Right ventricle myocardium inferior (tissue), 1 donor: ENCODE measurements around the gene SHROOM4. TPM values are rescaled to one million over a fixed set of nuclear protein-coding genes. Genes with fewer than 3 reads are reported as not detected.

Experiments
- ATAC-seq: fragments of 200-7000 bp; cut with Tn5 transposase; one replicate; pipeline ENCODE4 v1.9.1; 2020; ENCODE audit warnings: mild to moderate bottlenecking, moderate library complexity
- DNase-seq: peaks from one replicate; pipeline ENCODE4 v3.0.0; 2021; ENCODE audit errors: missing footprints
- intact Hi-C: fragments of 100-400 bp; cut with DNase I; formaldehyde crosslinking; loops from one replicate; pipeline ENCODE4 v1.11.0; 2022
- long read RNA-seq: library from polyadenylated mRNA; unstranded; transcript quantifications from one replicate; pipeline ENCODE4 v2.0.0, GENCODE V29; 2021
- total RNA-seq: library from RNA; stranded (reverse); fragmentation: NEBNext Ultra II Directional; extraction: Animal tissue kit (Norgen Biotek cat#: 25700); gene quantifications from one replicate; pipeline ENCODE4 v1.2.1, GENCODE V29; 2021
- donor health status: DM: no; HTN: yes; CAD: no; lungs with severe emphysema.

Gene SHROOM4
- 10.8 TPM for total RNA-seq
- long read RNA-seq: 0 reads

- ATAC-seq: peak; percentile 90
- intact Hi-C loops: loop anchor here (10.0 kb wide), 2 partner anchors 69 to 91 kb away; no protein-coding TSS in a partner anchor
- peak; percentile 73 for DNase-seq
These were observed at the start of gene SHROOM4 for GRCh38 chrX:50813843-50814661. SHROOM4 (minus strand) TSS chrX:50814194; CDS start chrX:50814018, 176 bp downstream.

- intact Hi-C loops: no loop called here
- DNase-seq (no peak), ATAC-seq (no peak)
These were observed 49.5 kb upstream of the SHROOM4 start for GRCh38 chrX:50863471-50863870.

- intact Hi-C loops: no loop called here
- no peak for ATAC-seq
- no peak for DNase-seq
These were observed 46.5 kb upstream of the SHROOM4 start for GRCh38 chrX:50860518-50860917.

- DNase-seq: no peak
- no peak for ATAC-seq
- intact Hi-C loops: no loop called here
These were observed 44.6 kb upstream of the SHROOM4 start for GRCh38 chrX:50858548-50858947.

GRCh38 chrX:50853399-50853798 lies 39.4 kb upstream of the SHROOM4 start:
- no peak for DNase-seq
- intact Hi-C loops: no loop called here
- ATAC-seq: no peak

- ATAC-seq (no peak), DNase-seq (no peak)
- intact Hi-C loops: no loop called here
These were observed 38.5 kb upstream of the SHROOM4 start for GRCh38 chrX:50852524-50852923.

- no peak for DNase-seq
- intact Hi-C loops: no loop called here
- ATAC-seq: no peak
These were observed 28.2 kb upstream of the SHROOM4 start for GRCh38 chrX:50842221-50842620.

GRCh38 chrX:50839730-50840129 lies 25.7 kb upstream of the SHROOM4 start:
- intact Hi-C loops: no loop called here
- ATAC-seq: no peak
- DNase-seq: no peak

- intact Hi-C loops: no loop called here
- DNase-seq: no peak
These were observed 25.0 kb upstream of the SHROOM4 start for GRCh38 chrX:50838820-50839600.

GRCh38 chrX:50827996-50828395 lies 14.0 kb upstream of the SHROOM4 start:
- no peak for ATAC-seq
- intact Hi-C loops: no loop called here
- DNase-seq: no peak

More at GRCh38 chrX:50838820-50839600, 25.0 kb upstream of the SHROOM4 start:
- no peak for ATAC-seq

GRCh38 chrX:50825825-50826224 lies 11.8 kb upstream of the SHROOM4 start:
- no peak for DNase-seq
- intact Hi-C loops: no loop called here
- ATAC-seq: no peak

- ATAC-seq (no peak), DNase-seq (no peak)
- intact Hi-C loops: loop anchor here (10.0 kb wide), 2 partner anchors 74 to 86 kb away; no protein-coding TSS in a partner anchor
These were observed 5.0 kb upstream of the SHROOM4 start for GRCh38 chrX:50818986-50819385.

- intact Hi-C loops: loop anchor here (10.0 kb wide), 2 partner anchors 70 to 90 kb away; no protein-coding TSS in a partner anchor
- DNase-seq (no peak), ATAC-seq (no peak)
These were observed 1.1 kb upstream of the SHROOM4 start for GRCh38 chrX:50815120-50815519.

GRCh38 chrX:50814701-50815100 lies 707 bp upstream of the SHROOM4 start:
- ATAC-seq: peak; percentile 12
- intact Hi-C loops: loop anchor here (10.0 kb wide), 2 partner anchors 70 to 90 kb away; no protein-coding TSS in a partner anchor
- DNase-seq: no peak

GRCh38 chrX:50812995-50813842 lies 775 bp downstream of the SHROOM4 start:
- intact Hi-C loops: loop anchor here (10.0 kb wide), 2 partner anchors 68 to 92 kb away; no protein-coding TSS in a partner anchor
- DNase-seq: peak; percentile 69
- ATAC-seq: peak; percentile 75

GRCh38 chrX:50805276-50805675 lies 8.7 kb downstream of the SHROOM4 start:
- intact Hi-C loops: no loop called here
- ATAC-seq (no peak), DNase-seq (no peak)

- ATAC-seq (peak; percentile 70), DNase-seq (no peak)
- intact Hi-C loops: no loop called here
These were observed 12.9 kb downstream of the SHROOM4 start for GRCh38 chrX:50801135-50801534.

GRCh38 chrX:50799531-50799961 lies 14.4 kb downstream of the SHROOM4 start:
- DNase-seq (no peak), ATAC-seq (peak; percentile 39)
- intact Hi-C loops: no loop called here

GRCh38 chrX:50798783-50799182 lies 15.2 kb downstream of the SHROOM4 start:
- no peak for ATAC-seq
- intact Hi-C loops: no loop called here
- no peak for DNase-seq
